HG03558 (cell line): ENCODE data around the gene ZMAT3.
A peak's percentile ranks its signal among the peaks of the same experiment; 100 is the strongest.

Experiments used
- ATAC-seq: cut with Tn5 transposase; IDR thresholded peaks from one replicate; pipeline ENCODE4 v1.9.1; 2021; ENCODE audit warnings: moderate number of reproducible peaks; ENCODE audit not compliant: unreplicated experiment; ENCODE audit errors: extremely low read depth

Gene ZMAT3

DNA sequence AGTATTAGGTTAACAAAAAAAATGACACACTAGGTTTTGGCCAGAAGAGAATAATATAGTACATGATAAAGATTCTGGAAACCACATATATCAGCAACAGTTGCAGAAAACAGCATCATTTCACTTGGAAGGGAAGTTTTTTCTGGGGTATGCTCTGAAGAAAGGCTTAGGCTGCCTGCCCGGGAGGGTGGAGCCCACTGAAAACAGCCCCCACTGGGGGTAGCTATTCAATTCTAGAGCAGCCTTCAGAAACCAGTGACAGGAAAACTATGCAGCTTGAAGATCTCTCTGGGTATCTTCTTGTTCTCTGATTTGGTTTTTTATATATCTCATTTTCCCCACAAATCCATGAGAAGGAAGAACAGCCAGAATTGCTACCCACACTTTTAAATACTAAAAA is 43.2 kb downstream of the ZMAT3 start:
- no peak for ATAC-seq

DNA sequence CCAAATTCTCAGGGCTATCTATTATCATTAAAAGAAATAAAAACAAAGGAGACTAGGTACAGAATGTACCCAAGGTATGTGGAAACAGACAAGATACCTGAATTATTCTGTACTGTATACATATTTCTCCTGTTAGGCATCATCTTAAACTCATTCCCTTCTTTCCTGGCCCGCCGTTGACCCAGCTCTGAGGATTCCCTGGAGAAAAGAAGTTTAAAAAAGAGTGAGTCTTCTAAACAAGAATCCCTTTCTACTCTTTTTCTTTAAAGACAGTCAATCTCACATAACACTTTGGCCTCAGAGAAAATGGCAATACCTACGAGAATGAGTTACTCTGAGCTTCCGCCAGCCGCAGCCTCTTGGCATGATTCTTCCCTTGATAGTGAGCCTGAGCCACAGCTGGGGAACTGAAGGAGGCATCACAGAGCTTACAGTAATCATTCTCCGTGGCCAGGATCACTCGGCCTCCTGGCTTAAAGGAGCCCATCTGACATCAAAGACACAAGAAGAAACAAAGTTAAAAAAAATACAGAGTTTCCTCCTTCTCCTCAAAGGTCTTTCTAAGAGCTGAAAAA is 44.2 kb downstream of the ZMAT3 start:
- no peak for ATAC-seq

DNA sequence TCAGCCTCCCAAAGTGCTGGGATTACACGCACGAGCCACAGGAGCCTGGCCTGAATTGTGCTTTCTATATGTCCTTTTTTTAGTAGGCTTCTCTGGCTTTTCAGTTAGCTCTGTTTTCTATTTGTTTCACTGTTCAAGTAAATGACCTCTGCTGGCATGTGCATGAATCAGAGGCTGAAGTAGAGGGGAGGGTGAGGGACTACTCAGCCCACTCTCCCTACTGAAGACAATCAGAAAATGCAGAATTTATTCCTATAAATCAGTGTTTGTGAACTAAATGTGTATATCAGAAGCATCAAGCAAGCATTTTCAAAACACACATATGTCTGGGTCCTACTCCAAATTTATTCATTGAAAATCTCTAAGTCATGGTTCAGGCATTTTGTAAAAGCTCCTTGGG is 45.0 kb downstream of the ZMAT3 start:
- no peak for ATAC-seq

DNA sequence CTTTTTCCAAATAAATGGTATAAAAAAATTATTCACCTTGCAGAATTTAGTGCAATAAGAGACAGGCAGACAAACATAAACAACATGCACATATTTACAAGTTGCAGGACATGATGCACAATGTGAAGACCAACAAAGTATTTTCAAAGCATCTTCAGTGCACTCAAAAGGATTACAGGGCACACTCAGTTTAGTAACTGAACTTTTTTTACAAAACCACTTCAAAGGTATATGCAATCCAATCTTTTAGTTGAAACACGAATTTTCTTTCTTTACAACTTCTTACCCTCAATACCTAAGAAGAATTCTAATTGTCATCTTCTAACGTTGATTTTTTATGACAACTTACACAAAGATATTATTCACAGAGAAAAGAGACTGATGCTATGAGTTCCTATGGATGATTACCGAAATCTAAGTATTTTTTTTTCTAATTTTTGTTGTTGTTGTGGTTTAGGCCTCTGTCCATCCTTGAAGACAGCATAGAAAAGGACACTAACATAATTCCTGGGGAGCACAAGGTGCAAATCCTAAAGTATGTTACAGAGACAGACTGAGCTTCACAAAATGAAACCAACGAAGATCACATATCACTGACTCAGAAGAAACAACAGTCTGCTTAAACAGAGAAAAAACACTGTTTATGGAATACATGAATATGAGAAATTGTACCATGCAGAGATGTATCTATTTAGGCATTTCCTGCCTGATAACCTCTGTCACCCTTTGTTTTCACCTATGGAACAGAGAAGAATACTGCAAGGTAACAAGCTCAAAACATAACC is 50.3 kb downstream of the ZMAT3 start:
- no peak for ATAC-seq

DNA sequence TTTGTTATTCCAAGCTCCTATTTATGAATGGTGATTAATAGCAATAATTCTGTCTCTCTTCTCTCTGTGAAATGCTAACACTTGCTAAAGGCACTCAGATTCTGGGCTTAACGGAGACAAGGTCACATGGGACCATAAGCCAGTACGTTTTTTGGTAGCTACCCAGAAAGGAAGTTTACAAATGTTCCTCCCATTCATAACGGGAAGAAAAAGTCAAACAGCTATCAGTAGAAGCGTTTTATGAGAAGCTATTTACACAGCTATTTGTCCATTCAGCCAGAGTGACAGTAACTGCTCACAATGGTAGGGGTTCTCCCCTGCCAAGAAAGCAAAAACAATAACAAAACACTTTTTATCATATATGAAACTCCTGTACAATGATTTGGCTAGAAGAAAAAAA is 51.5 kb downstream of the ZMAT3 start:
- ATAC-seq = no peak

DNA sequence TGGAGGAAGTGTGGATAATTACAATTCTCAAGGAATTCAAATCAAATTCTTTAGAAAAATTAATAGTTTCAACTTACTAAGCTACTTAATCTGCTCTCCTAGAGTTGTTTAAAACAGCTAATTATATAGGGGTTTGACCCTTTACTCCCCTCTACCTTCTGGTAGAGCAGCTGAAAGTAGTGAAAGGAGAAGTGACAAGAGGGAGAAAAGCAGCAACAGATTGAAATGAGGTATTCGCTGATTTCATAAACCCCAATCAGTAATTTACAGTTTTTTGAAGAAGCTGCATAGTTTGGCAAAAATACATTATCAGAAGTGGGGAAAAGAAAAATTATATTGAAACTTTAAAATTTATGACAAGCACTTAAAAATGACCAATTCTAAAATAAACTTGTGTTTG is 52.8 kb downstream of the ZMAT3 start:
- ATAC-seq = no peak

DNA sequence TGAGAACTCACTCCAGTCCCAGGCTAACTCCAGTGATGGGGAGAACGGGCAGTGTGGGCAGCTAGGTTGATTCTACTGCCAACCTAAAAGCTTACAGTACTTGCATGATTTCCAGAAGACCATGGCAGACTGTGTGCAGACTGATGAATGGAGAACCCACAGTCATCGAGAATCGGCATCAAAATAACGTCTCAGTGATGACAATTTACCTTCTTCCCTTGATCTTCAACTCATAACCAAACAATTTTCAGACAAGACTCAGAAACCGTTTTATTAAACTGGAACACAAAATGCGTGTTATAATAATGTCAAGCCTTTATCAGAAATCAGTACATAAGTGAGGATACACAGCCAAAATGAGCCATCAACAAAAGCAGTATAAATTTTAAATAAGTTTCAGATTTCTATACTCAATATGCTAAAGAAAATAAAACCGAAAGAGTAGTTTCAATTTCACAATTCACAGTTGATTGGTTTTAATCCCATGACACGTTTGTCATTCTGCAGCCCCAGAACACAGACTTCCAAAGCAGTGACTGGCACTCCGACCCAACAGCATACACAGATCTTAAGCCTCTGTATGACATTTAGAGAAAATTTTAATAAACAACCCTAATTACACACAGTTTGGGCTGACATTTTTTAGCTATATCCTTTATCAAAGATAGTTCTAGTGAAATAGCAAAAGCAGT is 54.5 kb downstream of the ZMAT3 start:
- ATAC-seq = peak; percentile 41

DNA sequence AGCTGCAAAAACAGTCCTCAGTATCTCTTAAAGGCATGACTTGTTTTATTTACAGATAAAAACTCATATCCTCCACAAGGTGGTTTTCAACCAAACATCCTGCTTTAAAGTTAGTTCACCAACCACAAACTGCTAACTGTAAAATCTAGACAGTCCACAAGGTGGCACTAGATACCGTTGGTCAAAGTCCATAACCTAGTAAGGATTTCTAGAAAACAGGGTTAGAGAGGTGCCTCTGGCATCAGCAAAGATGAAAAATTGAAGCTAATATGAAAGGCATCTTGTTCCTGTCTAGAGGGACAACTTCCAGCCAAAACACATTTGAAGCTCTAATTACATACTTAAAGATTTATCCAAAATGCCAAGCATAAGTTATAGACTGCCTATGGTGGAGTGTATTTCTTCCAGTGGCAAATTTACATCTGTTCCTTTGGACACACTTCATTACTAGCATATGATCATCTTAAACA is 56.0 kb downstream of the ZMAT3 start:
- ATAC-seq = peak; percentile 42

DNA sequence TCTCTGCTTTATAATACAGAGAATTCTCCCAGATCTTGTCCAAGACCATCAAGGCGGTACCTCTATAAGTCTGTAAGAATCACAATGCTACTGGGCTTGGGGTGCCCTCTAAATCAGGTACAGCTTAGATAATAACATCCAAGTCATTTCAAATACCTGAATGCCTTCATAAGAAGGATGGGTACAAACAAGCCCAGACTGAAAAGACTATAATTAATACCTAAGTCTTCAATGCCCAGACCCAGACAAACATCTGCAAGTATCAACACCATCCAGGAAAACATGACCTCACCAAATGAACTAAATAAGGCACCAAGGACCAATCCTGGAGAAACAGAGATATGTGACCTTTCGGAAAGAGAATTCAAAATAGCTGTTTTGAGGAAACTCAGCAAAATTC is 65.9 kb downstream of the ZMAT3 start:
- no peak for ATAC-seq

DNA sequence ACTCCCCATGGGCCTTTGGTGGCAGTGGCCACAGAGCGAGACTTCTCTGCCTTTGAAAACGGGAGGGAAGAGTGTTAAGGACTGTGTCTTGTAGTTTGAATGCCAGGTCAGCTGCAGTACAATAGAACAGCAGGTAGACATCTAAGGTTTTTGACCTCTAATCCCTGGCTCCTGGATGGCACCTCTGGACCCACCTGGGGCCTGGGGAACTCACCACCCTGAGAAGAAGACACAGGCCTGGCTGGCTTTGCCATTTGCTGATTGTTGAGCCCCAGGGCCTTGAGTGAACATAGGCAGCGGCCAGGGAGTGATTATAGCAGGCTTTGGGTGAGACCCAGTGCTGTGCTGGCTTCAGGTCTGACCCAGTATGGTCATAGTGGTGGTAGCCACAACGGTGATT is 66.4 kb downstream of the ZMAT3 start:
- no peak for ATAC-seq

DNA sequence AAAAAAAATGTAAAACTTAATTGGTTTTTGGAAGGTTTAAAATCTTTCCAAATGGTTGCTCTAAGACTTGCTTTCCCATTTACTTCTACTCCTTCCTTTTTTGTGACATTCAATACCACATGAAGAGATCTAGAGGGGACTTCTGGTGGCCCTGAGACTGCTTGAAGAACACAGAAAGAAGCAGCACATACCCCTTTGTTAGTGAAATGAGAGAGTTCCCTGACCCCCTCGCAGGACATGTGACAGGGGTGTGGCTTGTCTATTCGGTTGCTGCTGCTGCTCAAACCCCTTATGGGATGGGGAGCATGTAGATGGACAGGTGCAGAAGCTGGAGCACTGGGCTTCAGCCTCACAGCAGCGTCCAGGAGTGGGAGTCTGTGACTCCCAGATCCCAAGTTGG is 71.0 kb downstream of the ZMAT3 start:
- ATAC-seq = no peak

DNA sequence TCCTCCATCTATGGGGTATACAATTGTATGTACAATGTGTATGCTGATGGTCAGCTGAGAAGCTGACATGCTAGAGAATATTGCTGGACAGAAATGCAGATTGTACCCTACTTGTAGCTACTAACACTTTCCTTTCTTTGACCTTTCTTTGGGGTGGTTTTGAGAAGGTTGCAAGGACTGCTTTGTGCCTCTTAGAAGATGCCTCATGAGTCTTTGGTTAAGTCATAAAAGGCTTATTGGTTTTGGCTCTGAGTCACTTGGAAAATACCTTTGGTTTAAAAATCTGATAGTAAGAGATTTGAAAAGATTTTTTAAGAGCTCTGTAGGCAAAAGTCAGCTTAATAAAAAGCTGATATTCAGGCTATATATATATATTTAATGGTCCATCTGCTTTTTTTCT is 71.5 kb downstream of the ZMAT3 start:
- peak; percentile 88 for ATAC-seq

DNA sequence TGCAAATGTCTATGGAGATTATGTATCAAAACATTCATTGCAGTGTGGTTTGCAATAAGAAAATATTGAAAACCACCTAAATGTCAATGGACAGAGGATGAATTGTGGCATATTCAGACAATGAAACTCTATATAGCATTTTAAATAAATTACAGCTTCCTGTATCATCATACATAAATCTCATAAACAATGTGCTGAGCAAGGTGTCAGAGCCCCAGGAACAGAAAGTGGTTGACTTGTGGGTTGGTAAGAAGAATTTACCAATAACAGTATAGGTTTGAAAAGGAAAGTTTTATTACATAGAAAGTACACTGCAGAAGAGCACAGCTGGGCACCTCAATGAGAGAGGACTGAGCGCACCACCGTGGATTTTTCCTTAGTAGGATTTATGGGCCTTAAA is 75.2 kb downstream of the ZMAT3 start:
- no peak for ATAC-seq

DNA sequence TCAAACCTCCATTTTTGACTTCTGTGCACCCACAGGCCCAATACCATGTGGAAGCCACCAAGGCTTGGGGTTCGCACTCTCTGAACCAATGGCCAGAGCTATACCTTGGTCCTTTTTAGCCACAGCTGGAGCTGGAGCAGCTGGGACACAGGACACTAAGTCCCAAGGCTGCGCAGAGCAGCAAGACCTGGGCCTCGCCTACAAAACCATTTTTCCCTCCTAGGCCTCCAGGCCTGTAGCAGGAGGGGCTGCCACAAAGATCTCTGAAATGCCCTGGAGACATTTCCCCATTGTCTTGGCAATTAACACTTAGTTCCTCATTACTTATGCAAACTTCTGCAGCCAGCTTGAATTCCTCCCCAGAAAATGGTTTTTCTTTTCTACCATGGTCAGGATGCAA is 81.3 kb downstream of the ZMAT3 start:
- ATAC-seq = no peak

DNA sequence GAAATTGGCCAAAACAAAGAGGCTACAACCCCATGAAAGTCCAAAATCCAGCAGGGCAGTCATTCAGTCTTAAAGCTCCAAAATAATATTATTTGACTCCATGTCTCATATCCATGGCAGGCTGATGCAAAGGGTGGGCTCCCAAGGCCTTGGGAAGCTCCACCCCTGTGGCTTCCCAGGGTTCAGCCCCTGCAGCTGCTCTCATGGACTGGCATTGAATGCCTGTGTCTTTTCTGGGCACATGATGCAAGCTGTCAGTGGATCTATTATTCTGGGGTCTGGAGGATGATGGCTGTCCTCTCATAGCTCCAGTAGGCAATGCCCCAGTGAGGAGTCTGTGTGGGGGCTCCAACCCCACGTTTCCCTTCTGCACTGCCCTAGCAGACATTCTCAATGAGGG is 81.8 kb downstream of the ZMAT3 start:
- no peak for ATAC-seq

DNA sequence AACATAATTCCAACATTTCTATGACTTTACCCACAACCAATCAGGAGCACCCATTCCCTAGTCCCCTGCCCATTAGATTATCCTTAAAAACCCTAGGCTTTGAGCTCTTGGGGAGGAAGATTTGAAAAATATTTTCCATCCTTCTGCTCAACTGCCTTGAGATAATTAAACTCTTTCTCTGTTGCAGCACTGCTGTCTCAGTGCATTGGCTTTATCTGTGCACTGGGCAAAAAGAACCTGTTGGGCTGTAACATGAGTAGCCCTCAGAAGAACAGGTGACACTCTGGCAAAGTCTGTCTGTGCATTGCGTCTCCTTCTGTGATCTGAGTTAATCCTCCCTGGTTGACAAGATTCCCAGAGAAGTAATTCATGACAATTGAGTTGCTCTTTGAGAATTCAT is 83.9 kb downstream of the ZMAT3 start:
- ATAC-seq = no peak

DNA sequence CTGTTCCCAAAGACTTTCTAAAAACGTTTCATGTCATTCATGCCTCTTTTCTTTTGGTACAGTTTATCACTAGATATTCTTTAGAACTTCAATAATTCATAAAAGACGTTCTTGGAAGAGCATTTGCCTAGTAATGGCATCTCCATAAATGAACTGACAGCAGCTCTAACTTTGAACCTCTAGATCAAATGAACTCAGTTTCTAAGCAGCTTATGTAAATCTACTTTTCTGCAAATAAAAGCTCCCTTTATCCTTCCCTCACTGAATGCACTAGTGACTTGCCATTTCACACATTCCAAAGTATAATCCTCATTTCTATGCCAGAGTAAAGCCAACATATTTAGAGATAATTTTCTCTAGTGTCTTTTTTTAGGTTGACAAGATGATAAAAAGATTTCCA is 85.2 kb downstream of the ZMAT3 start:
- no peak for ATAC-seq

DNA sequence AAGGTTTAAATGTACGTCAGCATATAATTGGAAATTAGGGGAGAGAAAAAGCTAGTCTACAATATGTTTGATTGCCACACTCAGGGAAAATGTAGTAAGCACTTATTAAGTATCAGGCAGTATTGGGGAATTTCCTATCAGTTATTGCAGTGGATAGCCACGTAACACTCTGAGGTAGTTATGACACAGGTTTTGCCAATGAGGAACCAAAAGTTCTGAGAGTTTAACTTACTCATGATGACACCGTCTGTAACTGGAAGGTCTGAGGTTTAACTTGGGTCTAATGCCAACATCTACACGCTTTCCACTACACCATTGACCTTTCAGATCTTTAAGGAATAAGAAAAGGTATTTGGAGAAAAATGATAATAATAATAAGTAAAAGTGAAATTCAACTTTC is 89.5 kb downstream of the ZMAT3 start:
- ATAC-seq = peak; percentile 97

DNA sequence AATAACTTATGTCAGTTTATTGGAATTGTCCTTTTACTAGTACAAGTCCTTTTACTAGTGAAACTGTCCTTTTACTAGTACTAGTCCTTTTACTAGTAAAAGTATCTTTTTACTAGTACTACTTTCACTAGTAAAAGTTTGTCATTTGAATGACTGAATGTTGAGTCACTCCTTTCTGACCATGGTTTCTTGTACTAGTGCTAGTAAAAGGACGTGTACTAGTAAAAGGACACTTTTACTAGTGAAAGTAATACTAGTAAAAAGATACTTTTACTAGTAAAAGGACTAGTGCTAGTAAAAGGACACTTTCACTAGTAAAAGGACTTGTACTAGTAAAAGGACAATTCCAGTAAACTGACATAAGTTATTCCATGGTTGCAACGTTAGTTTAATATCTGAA is 96.3 kb downstream of the ZMAT3 start:
- ATAC-seq = no peak

DNA sequence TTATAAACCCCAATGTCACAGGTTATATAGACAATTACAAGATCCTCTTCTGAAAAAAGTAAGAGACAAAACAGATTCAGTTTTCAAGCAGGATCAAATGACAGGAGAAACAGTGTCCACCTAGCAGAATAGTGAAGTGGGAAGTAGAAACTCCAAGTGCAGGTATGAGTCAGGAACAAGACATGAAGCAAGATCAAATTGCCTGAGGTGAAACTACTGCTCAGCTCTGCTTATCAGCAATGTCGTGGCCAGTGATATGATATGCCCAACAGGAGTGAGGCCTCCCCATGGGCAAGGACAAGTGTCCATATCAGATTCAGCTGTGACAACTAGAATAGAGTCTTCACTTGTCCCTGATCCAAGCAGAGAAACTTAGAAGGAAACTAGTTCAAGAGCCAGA is 100.0 kb downstream of the ZMAT3 start:
- ATAC-seq = no peak

DNA sequence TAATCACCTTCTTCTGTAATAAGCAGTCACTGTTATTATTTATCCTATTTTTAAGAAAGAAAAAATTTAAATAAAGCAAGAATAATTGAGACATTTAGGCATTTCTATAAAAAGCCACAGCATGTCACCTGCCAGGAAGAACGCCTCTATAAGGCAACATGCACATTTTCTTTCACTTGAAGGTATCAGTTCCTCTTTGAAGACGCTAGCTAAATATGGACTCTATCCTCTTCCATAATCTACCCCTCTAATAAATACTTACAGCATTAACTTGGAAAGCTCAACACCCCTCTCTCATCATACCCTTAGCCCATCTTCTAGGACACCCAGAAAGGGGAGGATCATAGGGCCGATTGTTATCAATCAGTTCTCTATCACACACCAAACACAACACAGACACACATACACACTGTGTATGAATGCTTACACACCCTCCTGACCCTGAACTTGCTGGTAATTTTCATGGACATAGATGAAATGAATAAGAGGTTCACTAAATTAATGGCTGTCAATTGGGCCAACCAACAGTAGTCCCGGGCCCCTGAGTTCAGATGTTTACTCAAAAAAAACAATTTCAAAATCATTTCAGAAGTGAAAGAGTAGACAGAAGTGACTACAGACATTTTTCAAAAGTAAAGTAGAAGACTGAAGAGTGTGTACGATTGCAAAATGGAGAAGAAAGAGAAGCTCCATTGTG is 102.5 kb downstream of the ZMAT3 start:
- ATAC-seq = peak; percentile 85
